Eye (tissue), 1 donor: ENCODE measurements around the gene PGA5.
A peak's percentile ranks its signal among the peaks of the same experiment; 100 is the strongest.
"Not testable (repeated sequence)": the region's sequence is repeated elsewhere in the genome, so short reads cannot be mapped to it uniquely, and the experiment has no call there.

Source experiments
- DNase-seq: peaks from one replicate; pipeline ENCODE4 v3.0.0-alpha.2; 2015

PGA5 gene

DNA sequence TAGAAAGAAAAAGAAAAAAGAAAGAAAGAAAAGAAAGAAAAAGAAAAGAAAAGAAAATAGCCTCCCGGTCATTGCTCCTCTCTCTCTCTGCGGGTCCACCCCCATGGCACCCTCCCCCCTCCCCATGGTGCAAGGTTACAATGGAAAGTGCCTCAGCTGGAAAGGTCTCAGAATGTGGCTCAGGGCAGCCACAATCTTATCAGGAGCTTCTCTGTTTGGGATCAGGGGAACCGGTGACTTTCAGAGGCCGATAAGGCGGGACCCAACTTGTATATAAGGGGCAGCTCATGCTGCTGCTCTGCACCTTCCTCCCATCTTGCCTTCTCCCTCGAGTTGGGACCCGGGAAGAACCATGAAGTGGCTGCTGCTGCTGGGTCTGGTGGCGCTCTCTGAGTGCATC, at the start of gene PGA5:
Gene PGA5 (plus strand): TSS at position 301 of the 400 bp plus-strand sequence. CDS start 52 bp downstream, at position 353.
- not testable (repeated sequence) for DNase-seq

DNA sequence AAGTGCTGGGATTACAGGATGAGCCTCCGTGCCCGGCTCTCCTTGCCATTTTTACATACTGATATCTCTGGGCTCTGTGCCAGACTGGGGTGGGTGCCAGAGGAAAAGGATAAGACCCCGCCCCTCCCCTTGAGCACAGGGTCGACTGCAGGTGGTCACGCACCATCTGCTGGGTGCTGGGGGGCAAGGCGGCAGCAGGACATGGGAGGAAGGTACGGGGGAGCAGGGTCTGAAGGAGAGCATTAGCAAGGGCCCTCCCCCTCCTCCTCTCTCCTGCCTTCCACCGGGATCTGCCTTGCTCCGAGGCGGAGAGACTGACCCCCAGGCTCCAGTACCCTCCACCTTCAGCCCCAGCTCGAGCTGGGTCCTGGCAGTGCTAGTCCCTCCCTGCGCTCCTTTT, 47.4 kb upstream of the PGA5 start:
- DNase-seq = no peak

DNA sequence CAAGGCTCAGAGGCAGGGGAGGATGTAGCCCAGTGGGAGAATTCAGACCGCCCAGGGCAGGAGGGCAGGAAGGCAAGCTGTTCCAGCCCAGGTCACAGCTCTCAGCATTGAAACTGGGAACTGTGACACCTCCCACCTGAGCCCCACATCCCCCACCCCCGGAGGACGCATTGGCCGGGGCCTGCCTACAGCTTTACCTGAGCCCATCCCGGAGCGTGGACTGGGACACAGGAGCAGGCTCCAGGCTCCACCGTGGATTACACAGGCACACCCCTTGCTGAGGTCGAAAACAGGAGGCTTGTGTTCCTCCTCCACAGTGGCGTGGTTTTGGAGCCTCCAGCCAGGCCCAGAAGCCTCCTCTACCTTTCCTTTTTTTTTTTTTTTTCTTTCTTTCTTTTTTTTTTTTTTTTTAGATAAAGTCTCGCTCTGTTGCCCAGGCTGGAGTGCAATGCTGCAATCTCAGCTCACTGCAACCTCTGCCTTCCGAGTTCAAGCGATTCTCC, 46.8 kb upstream of the PGA5 start:
- no peak for DNase-seq

DNA sequence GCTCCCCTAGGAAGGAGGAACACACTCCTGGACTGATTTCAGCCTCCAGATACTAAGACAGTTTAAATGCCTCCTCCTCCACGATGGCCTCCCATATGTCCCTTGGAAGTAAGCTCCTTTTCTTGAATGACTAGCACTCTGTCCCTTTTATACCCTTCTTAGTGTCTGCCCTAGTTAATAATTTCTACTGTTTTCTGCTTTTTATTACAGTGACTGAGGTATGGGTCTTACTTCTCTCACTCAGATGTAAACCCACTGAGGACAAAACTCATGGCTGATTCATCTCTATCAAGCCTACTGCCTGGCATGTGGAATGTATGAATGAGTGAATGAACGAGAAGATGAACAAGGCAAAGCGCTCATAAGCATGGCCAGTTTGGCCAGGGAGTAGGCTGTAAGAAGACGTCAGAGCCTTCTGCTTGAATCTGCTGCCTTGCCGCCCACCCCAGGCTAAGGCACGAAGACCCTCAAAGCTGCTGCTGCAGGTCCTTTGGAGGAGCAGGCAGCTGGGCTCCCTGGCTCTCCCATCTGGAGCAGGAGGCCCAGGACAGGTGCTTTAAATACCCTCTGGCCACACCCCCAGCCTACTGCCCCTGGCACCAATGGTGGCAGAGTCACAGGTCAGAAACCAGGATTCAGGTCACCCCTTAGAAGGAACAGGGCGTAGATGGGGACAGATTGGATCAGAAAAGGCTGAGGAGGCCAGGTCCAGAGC, 45.8 kb upstream of the PGA5 start:
- no peak for DNase-seq

DNA sequence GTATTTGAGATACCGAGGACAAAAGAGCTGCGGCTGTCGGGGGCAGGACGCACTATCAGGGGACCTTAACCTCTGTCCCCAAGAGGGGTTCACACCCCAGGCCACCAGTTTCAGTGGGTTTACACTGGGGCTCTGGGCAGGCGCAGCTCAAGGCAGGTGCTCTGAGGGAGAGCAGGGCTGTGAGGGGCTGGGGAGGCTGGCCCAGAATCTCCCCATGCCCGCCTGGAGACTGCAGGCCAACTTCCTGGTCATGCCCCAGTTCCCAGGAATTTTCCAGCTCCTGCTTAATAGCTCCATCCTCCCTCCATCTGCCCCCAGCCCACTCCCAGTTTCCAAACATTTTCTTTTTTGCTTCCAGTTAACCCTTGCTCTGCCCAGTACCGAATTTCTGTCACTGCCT, 45.3 kb upstream of the PGA5 start:
- no peak for DNase-seq

DNA sequence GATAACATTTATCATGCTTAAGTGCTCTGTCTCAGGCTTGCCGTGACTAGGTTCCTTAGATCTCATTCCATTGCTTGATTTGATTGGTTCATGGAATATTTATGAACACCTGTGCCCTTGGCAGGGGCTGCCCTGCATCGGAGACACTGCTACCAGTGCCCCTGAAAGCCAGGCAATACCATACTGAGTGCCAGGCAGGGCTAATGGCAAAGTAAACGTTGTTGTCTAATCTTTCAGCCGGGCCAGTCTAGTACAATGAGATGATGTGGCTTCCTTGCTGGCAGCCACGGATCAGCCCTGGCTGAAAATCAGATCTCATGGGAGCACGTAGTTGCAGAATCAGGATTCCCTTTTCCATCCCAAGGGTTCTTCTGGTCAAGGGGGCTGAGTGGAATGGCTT, 42.6 kb upstream of the PGA5 start:
- DNase-seq = peak; percentile 56

DNA sequence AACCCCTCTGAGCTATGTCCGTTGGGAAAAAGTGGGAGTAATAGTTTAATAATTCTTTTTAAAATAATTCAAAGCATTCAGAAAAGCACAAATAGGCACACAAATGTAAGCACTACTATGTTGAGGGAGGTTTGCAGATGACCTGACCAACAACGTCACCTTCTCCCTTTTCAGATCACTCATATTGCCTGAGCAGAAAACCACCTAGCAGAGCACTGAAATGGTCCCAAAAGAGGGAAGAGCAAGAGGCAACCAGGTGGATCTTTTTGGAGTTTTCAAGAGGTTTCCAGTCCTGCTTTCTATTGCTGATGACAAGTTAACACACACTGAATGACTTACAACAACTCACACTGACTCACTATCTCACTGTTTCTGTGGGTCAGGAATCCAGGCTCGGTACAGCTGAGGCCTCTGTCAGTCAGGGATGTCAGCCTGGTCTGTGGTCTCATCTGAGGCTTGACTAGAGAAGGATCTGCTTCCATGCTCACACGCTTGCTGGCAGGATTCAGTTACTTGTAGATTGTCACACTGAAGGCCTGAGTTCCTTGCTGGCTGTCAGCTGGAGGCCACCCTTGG, 41.9 kb upstream of the PGA5 start:
- DNase-seq = no peak

DNA sequence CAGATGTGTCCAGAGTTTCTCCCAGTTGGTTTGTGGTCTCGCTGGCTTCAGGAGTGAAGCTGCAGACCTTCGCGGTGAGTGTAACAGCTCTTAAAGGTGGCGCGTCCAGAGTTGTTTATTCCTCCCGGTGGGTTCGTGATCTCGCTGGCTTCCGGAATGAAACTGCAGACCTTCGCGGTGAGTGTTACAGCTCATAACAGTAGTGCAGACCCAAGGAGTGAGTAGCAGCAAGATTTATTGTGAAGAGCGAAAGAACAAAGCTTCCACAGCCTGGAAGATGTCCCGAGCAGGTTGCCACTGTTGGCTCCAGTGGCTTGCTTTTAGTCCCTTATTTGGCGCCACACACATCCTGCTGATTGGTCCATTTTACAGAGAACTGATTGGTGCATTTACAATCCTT, 39.5 kb upstream of the PGA5 start:
- DNase-seq = no peak

DNA sequence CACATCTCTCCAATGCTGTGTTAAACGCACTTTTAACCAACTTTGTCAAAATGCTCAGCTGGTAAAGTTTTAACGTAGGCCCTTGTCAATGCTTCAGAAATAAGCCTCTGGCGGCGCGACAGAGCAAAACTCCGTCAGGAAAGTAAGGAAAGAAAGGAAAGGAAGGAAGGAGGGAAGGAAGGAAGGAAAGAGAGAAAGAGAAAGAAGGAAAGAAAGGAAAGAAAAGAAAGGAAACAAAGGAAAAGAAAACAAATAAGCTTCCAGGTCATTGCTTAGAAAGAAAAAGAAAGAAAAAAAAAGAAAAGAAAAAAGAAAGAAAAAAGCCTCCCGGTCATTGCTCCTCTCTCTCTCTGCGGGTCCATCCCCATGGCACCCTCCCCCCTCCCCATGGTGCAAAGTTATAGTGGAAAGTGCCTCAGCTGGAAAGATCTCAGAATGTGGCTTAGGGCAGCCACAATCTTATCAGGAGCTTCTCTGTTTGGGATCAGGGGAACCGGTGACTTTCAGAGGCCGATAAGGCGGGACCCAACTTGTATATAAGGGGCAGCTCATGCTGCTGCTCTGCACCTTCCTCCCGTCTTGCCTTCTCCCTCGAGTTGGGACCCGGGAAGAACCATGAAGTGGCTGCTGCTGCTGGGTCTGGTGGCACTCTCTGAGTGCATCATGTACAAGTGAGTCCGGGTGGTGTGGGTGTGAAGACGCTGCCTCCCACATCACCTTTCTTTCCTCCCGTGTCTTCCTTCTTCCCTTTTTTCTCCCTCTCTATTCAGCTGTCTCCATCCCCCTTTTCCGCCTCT, 37.8 kb upstream of the PGA5 start, which contains the start of gene PGA3:
Gene PGA3 (plus strand): TSS at position 566 of the 797 bp plus-strand sequence. CDS start 50 bp downstream, at position 616.
- not testable (repeated sequence) for DNase-seq

DNA sequence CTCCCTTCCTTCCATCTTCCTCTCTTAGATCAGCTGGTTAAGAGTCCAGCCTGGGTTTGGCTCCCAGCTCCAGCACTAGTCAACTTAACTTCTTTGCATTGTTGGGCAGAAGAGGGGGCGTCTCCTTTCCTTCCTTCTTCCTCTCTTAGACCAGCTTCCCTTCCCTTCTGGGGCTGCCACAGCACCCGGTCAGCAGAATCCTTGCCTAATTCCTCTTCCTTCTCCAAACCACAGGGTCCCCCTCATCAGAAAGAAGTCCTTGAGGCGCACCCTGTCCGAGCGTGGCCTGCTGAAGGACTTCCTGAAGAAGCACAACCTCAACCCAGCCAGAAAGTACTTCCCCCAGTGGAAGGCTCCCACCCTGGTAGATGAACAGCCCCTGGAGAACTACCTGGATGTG, 37.1 kb upstream of the PGA5 start:
- not testable (repeated sequence) for DNase-seq

DNA sequence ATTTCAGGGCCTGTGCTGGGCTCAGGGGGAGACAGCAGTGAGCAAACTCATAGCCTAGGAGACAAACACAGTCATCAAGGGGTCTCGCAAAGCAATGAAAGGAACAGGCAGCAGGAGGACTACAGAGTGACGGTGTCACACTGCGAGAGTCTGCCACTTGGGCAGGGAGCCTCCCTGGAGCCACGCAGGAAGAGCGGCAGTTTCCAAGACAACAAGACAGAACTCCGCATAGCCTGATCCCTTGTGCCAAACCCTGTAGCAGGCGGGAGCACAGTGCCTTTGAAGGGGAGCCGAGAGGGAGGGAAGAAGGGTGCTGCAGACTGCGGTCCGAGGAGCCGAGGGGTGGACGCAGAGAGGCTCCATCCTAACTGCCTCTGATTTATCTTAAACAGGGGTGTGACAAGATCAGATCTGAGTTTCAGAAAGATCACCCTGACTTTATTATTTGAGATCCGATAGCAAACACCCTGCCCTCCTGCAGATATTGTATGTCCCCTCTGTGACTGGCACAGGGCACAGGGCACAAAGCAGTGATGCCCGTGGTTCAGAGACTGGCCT, 36.4 kb upstream of the PGA5 start:
- DNase-seq = peak; percentile 25

DNA sequence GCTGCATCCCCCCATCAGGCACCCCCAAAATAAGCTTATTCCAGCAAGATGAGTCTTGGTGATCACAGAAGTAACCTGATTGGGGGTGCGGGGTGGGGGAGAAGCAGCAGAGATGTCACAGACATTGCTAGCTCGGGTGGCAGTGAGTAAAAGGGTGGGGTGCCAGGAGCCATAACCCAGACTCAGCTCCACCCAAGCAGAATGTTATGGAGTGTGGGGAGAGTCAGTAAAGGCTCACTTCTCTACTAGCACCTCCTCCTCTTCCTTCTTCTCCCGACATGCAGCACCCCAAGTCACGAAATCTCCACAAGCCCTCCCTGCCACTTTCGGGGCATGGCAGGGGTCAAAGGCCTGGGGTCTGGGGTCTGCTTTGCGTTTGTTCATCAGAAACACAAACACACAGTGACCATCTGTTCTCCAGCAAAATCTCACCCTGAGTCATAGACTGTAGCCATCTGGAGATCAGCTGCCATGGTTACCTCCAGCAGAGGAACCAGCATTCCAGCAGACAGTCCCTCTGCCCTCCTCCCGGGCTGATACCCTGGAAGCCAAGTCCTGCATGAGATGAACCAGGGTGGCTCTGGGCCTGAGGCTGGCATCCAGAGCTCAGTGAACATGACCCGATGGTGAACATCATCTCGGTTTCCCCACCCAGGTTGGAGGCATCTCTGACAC, 33.2 kb upstream of the PGA5 start:
- not testable (repeated sequence) for DNase-seq

DNA sequence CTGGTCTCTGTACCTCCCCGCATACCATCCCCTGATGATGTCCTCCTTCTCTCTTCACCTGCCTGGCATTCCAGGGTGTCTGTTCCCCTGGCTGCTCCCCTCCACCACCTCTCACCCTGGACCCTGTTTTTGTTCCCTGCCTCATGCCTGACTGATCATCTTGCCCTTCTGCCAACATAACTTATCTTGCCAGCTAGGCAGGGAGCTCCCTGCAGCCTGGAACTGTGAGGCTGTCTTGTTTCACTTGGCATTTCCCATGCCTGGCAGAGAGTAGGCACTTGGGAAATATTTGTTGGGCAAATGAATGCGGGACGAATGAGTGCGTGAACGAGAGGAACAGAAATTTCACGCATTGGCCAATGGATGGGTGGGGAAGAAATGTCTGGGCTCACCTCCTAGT, 30.3 kb upstream of the PGA5 start:
- DNase-seq = not testable (repeated sequence)

DNA sequence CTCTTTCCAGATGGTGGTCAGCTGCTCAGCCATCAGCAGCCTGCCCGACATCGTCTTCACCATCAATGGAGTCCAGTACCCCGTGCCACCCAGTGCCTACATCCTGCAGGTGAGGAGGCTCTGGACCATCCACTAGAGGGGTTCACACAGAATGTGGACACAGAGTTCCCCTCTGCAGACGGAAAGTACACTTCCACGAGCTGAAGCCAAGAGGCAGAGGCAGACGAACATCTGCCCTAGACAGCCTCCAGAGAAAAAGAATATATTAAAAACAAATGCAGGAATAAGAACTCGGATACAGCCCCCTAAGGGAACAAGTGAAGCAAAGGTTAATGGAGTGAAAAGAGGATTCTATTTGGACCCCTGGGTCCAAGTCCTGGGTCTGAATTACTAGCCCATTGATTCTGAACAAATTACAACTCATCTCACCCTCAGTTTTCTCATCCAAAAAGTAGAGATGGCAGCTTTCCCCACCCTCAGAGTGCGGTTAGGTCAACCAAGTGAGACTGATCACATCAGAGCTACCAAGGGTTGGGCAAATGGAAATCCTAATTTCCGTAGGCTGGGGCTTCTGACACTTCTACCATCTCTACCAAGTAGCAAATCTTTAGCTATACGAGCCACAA, 29.5 kb upstream of the PGA5 start:
- DNase-seq = not testable (repeated sequence)

DNA sequence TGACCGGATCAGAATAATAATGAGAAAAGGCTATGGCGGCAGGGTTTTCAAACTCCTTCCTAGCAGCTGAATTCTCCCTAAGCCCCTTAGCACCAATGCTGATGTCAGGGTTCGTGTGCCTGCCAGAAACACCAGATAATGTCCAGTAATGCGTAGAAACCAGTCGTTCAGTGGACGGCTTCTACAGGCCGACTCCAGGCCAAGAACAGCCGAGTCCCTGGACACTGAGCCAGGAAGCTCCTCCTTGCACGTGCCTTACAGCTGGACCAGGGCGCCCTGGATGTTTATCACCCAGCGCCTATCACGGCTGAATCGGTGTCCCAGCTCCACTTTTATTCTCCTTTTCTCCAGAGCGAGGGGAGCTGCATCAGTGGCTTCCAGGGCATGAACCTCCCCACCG, 28.8 kb upstream of the PGA5 start:
- not testable (repeated sequence) for DNase-seq

DNA sequence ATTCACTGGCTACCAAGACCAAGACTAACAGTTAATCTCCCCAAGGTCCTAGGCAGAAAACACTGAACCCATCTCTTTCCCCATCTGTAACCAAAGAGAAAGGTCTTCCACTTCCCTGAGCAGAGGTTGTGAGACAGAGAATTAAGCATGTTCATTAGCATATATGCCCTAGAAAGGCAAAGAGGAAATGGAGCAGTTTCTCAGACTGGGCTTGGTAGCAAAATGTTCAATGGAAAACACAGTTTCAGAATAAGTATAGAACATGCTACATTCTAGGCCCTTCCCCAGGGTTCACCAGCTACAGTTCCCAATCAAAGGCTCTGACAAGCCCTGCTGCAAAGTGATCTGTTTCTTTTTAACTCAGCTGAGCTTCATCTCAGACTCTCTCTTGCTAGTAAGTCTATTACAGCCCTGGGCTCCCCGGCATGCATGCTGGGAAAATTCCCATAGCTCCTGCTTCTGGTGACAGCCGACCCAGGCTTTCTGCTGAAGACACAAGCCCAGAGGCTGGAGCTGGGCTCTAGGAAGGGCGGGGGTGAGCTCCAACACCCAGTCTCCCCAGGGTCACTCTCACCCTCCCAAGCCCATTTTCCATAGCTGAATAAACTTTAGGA, 27.2 kb upstream of the PGA5 start:
- not testable (repeated sequence) for DNase-seq

DNA sequence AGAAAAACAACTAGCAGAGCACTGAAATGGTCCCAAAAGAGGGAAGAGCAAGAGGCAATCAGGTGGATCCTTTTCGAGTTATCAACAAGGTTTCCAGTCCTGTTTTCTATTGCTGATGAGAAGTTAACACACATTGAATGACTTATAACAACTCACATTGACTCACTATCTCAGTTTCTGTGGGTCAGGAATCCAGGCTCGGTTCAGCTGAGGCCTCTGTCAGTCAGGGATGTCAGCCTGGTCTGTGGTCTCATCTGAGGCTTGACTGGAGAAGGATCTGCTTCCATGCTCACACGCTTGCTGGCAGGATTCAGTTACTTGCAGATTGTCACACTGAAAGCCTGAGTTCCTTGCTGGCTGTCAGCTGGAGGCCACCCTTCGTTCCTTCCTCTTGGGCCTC, 22.7 kb upstream of the PGA5 start:
- DNase-seq = not testable (repeated sequence)

DNA sequence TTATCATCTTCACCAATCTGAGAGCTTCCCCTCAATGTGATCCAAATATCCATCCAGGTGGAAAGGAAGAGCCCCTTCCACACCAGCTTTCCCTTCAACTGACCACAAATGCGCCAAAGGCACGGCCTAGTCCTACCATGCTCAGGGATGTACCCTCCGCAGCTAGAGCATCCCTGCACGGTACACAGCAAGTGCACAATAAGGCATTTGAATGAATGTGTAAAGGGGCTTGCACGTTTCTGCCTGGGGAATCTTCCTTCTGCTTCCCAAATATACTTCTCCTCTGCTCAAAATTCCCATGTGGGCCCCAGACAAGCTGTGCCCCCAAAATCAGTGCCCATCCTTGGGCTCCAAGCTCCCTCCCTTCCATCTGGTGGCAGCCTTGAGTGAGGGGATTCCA, 22.0 kb upstream of the PGA5 start:
- DNase-seq = not testable (repeated sequence)

DNA sequence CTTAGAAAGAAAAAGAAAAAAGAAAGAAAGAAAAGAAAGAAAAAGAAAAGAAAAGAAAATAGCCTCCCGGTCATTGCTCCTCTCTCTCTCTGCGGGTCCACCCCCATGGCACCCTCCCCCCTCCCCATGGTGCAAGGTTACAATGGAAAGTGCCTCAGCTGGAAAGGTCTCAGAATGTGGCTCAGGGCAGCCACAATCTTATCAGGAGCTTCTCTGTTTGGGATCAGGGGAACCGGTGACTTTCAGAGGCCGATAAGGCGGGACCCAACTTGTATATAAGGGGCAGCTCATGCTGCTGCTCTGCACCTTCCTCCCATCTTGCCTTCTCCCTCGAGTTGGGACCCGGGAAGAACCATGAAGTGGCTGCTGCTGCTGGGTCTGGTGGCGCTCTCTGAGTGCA, 18.9 kb upstream of the PGA5 start, which contains the start of gene PGA4:
Gene PGA4 (plus strand): TSS at position 301 of the 400 bp plus-strand sequence. CDS start 54 bp downstream, at position 355.
- not testable (repeated sequence) for DNase-seq

DNA sequence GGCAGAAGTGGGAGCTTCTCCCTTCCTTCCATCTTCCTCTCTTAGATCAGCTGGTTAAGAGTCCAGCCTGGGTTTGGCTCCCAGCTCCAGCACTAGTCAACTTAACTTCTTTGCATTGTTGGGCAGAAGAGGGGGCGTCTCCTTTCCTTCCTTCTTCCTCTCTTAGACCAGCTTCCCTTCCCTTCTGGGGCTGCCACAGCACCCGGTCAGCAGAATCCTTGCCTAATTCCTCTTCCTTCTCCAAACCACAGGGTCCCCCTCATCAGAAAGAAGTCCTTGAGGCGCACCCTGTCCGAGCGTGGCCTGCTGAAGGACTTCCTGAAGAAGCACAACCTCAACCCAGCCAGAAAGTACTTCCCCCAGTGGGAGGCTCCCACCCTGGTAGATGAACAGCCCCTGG, 18.3 kb upstream of the PGA5 start:
- not testable (repeated sequence) for DNase-seq

DNA sequence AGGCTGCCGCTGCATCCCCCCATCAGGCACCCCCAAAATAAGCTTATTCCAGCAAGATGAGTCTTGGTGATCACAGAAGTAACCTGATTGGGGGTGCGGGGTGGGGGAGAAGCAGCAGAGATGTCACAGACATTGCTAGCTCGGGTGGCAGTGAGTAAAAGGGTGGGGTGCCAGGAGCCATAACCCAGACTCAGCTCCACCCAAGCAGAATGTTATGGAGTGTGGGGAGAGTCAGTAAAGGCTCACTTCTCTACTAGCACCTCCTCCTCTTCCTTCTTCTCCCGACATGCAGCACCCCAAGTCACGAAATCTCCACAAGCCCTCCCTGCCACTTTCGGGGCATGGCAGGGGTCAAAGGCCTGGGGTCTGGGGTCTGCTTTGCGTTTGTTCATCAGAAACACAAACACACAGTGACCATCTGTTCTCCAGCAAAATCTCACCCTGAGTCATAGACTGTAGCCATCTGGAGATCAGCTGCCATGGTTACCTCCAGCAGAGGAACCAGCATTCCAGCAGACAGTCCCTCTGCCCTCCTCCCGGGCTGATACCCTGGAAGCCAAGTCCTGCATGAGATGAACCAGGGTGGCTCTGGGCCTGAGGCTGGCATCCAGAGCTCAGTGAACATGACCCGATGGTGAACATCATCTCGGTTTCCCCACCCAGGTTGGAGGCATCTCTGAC, 14.4 kb upstream of the PGA5 start:
- DNase-seq = not testable (repeated sequence)
